Right atrium auricular region (tissue), 2 donors: ENCODE results near the gene EIF3A. TPM values are rescaled to one million over a fixed set of nuclear protein-coding genes. Genes with fewer than 3 reads are reported as not detected.

ENCODE experiments used
- DNase-seq: peaks from one replicate; pipeline ENCODE4 v3.0.0-alpha.2; 2019; ENCODE audit warnings: low spot score
- H3K27ac ChIP-seq, 2 donors: fragments of 200-600 bp; sonication (generic); 1 replicate in 1 of 2; 2 replicates in 1 of 2; pipeline ENCODE4 v1.5.1; 2016 to 2019
- H3K27me3 ChIP-seq, 2 donors: fragments of 200-600 bp; sonication (generic); one replicate each; pipeline versions ENCODE4 v1.5.1 to v1.6.0; 2017 to 2019
- H3K36me3 ChIP-seq: fragments of 200-600 bp; sonication (generic); one replicate; pipeline ENCODE4 v1.5.1; 2016
- H3K4me1 ChIP-seq, 2 donors: fragments of 200-600 bp; sonication (generic); one replicate each; pipeline versions ENCODE4 v1.5.1 to v1.6.0; 2017 to 2019
- H3K4me3 ChIP-seq, 2 donors: fragments of 200-600 bp; sonication (generic); 1 replicate in 1 of 2; 2 replicates in 1 of 2; pipeline ENCODE4 v1.5.1; 2017 to 2019; ENCODE audit warnings: mild to moderate bottlenecking in 1 of 2, moderate library complexity in 1 of 2
- H3K9me3 ChIP-seq, 2 donors: fragments of 200-600 bp; sonication (generic); one replicate each; pipeline ENCODE4 v1.5.1; 2019
- total RNA-seq, 2 donors: library from RNA; depleted of rRNA; stranded (reverse); fragments of >200 nt; gene quantifications; one replicate each; pipeline ENCODE4 v1.1.0, GENCODE V29; 2016
- TF ChIP-seq, protein P1 (sequence below), 2 donors: fragments of 200-600 bp; sonication (generic); IDR thresholded peaks; one replicate each; pipeline ENCODE4 v1.5.1; 2019; ENCODE audit warnings: antibody characterized with exemption in 2 of 2

The EIF3A gene
- total RNA-seq, 2 donors from 2014 or later = 69.8 to 76.9 TPM

DNA sequence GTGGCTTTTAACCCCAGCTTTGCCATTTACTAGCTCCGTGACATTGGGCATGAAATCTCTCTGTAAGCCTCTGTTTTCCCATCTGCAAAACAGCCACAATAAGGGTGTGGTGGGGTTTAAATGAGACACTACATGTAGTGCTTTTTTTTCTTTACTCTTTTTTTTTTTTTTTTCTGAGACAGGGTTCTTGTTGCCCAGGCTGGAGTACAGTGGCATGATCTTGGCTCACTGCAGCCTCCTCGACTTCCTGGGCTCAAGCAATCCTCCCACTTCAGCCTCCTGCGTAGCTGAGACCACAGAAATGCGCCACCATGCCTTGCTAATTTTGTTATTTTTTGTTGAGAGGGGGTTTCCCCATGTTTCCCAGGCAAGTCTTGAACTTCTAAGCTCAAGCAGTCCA, 15.0 kb upstream of the EIF3A start:
- no peak for DNase-seq
- H3K4me3 ChIP-seq = no peak overlapping the region
- no peak overlapping the region for H3K27ac ChIP-seq
- TF ChIP-seq, protein P1, sequence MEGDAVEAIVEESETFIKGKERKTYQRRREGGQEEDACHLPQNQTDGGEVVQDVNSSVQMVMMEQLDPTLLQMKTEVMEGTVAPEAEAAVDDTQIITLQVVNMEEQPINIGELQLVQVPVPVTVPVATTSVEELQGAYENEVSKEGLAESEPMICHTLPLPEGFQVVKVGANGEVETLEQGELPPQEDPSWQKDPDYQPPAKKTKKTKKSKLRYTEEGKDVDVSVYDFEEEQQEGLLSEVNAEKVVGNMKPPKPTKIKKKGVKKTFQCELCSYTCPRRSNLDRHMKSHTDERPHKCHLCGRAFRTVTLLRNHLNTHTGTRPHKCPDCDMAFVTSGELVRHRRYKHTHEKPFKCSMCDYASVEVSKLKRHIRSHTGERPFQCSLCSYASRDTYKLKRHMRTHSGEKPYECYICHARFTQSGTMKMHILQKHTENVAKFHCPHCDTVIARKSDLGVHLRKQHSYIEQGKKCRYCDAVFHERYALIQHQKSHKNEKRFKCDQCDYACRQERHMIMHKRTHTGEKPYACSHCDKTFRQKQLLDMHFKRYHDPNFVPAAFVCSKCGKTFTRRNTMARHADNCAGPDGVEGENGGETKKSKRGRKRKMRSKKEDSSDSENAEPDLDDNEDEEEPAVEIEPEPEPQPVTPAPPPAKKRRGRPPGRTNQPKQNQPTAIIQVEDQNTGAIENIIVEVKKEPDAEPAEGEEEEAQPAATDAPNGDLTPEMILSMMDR (IDR thresholded peaks at IDR 0.05) = no peak
- H3K27me3 ChIP-seq = no peaks in the 10 kb centered on the region
- H3K4me1 ChIP-seq = no peaks in the 10 kb centered on the region
- no peaks in the 10 kb centered on the region for H3K36me3 ChIP-seq
- no peaks in the 10 kb centered on the region for H3K9me3 ChIP-seq

DNA sequence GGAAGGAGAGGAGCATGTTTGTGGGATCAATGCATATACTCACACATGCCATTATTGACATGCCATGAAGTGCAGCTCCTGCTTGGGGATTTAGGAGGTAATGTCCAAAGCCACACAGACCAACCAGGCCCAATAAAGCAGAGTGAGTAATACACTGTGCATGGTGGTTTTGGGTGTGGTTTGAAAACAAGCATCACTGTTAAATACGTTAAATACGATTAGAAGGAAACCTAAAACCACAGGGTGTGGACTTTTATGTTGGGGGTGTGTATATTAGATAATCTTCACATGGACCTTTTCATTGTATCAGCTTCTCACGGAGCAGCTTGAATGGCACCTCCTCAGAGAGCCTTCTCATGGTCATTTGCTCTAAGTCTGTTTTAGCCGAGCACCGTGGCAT, 10.4 kb upstream of the EIF3A start:
- no peaks in the 10 kb centered on the region for H3K9me3 ChIP-seq
- no peaks in the 10 kb centered on the region for H3K4me1 ChIP-seq
- no peak overlapping the region for H3K4me3 ChIP-seq
- no peak overlapping the region for H3K27ac ChIP-seq
- no peaks in the 10 kb centered on the region for H3K36me3 ChIP-seq
- H3K27me3 ChIP-seq = no peaks in the 10 kb centered on the region
- TF ChIP-seq, protein P1 (IDR thresholded peaks at IDR 0.05) = no peak
- no peak for DNase-seq

DNA sequence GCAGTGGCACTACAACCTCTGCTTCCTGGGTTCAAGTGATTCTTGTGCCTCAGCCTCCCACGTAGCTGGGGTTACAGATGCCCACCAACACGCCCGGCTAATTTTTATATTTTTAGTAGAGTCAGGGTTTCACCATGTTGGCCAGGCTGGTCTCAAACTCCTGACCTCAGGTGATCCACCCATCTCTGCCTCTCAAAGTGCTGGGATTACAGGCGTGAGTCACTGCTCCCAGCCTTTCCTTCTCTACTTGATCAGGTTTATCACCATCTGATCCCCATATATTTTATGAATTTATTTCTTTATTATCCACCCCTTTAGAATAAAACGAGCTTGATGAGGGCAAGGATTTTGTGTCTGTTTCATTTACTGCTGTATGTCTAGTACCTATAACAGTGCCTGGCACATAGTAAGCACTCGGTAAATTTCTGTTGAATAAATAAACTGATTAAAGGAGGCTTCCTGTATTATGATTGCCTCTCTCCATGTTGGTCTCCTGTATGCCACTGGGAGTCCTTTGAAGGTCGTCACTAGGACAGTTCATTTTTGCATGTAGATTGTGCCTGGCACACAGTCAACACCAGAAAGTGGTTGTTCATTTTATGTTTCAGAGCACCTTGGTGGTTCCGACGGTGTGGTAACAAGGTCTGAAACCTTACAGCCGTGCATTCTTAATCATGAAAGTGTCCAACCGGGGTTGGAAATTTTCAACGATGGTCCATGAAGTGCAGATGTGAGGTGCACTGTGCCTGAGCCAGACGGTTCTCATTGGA, 9.6 kb upstream of the EIF3A start:
- DNase-seq = no peak
- no peaks in the 10 kb centered on the region for H3K27me3 ChIP-seq
- no peak overlapping the region for H3K27ac ChIP-seq
- no peak overlapping the region for H3K4me3 ChIP-seq
- TF ChIP-seq, protein P1 (IDR thresholded peaks at IDR 0.05) = no peak
- H3K9me3 ChIP-seq = no peaks in the 10 kb centered on the region
- H3K36me3 ChIP-seq = no peaks in the 10 kb centered on the region
- H3K4me1 ChIP-seq = no peaks in the 10 kb centered on the region

DNA sequence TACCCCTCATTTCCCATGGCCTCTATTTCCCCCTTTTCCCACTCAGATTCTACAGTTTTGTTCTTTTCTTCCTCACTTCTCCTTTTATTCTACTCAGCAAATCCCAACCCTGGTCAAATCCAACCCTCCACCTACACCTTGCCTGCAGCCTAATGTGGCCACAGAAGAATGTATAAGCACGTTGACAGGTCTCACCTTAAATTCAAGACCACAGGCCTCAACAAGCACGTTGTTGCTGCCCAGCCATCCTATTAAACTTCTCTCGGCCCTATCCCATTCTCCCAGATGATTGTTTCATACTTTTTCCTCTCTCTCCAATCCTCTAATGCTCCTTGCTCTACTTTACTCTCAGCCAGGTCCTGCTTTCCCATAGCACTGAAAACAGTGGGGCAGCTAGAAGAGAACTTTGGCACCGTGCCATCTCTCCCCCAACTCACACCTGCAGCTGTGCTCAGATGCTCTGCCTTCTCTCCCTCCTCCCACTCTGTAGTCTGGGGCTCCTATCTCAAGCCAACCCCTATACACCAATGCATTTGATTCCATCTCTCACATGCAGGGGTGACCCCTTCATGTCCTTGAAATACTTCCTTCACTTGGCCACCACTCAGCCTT, 6.8 kb upstream of the EIF3A start:
- Histone ChIP-seq H3K4me1 (no peaks in the 10 kb centered on the region), H3K27me3 (no peaks in the 10 kb centered on the region), H3K9me3 (no peaks in the 10 kb centered on the region), H3K27ac (no peak overlapping the region), H3K36me3 (no peaks in the 10 kb centered on the region), H3K4me3 (no peak overlapping the region)
- no peak for DNase-seq
- TF ChIP-seq, protein P1 (IDR thresholded peaks at IDR 0.05) = no peak

DNA sequence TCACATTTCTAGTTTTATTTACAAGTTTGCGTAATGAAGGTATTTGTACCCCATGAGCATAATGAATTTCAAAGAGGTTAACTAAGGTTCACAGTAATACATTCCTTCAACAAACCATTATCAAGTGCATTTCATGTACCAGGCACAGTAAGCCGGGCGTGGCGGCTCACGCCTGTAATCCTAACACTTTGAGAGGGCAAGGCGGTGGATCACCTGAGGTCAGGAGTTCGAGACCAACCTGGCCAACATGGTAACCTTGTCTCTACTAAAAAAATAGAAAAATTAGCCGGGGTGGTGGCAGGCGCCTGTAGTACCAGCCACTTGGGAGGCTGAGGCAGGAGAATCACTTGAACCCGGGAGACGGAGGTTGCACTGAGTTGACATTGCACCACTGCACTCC, 4.3 kb upstream of the EIF3A start:
- DNase-seq = no peak
- Histone ChIP-seq H3K9me3 (no peaks in the 10 kb centered on the region), H3K36me3 (no peaks in the 10 kb centered on the region), H3K27me3 (no peaks in the 10 kb centered on the region), H3K4me3 (no peak overlapping the region), H3K4me1 (peaks cover 0 to 6% of the 10 kb centered on the region in 2 donors), H3K27ac (no peak overlapping the region)
- TF ChIP-seq, protein P1 (IDR thresholded peaks at IDR 0.05) = no peak
